HCT116 (cell line): ENCODE results near the gene RAB5A. TPM values are rescaled to one million over a fixed set of nuclear protein-coding genes. Genes with fewer than 3 reads are reported as not detected.
"Not testable (repeated sequence)": the region's sequence is repeated elsewhere in the genome, so short reads cannot be mapped to it uniquely, and the experiment has no call there.

Experiments
- ATAC-seq: fragments of 200-7000 bp; cut with Tn5 transposase; 2 replicates; pipeline ENCODE4 v1.9.1; 2020; ENCODE audit warnings: mild to moderate bottlenecking, moderate library complexity
- BruUV-seq: library from RNA; stranded (reverse); fragments of 400-500 nt; replicated peaks from 2 replicates; lab custom pipeline; 2021; lab: Mats Ljungman, UMichigan
- CTCF ChIA-PET: fragments of 300-600 bp; sonication (Branson Sonifier 250); formaldehyde crosslinking; loops from one replicate; lab custom pipeline; 2021; ENCODE audit warnings: antibody characterized with exemption; lab: Charles Lee
- POLR2A ChIA-PET: fragments of 300-600, 350-600 bp; sonication (Branson Sonifier 250); formaldehyde crosslinking; loops from one replicate; lab custom pipeline; 2021; ENCODE audit warnings: antibody characterized with exemption; lab: Charles Lee
- RAD21 ChIA-PET, 2 experiments: fragments of 300-600 bp; sonication (Branson Sonifier 250); formaldehyde crosslinking; loops; one replicate each; lab custom pipeline; 2023; ENCODE audit warnings: low total read pairs in 2 of 2; ENCODE audit not compliant: uncharacterized antibody in 2 of 2, unreplicated experiment in 2 of 2, low non-redundant PET in 1 of 2; lab: Charles Lee
- DNase-seq: peaks from one replicate; pipeline ENCODE4 v3.0.0-alpha.2; 2010; ENCODE audit warnings: low read depth, low spot score
- H2AFZ ChIP-seq: fragments of 200-600 bp; shearing (Covaris generic), sonication (generic); 2 replicates; pipeline ENCODE4 v1.6.1; 2017; ENCODE audit warnings: low read depth, mixed run types, mixed read lengths, antibody characterized with exemption, low read length; ENCODE audit not compliant: poor library complexity, severe bottlenecking
- H3K27ac ChIP-seq: 2 replicates; pipeline ENCODE4 v1.5.1; 2012; ENCODE audit warnings: low read depth, low read length
- H3K27me3 ChIP-seq: fragments of 200-600 bp; sonication (generic); 2 replicates; pipeline ENCODE4 v1.6.1; 2016; ENCODE audit warnings: mixed run types, low read length, mixed read lengths; ENCODE audit not compliant: insufficient read depth
- H3K36me3 ChIP-seq, 2 experiments: fragments of 200-500 bp in 1 of 2; fragments of 200-600 bp in 1 of 2; sonication (Bioruptor generic) in 1 of 2; sonication (generic) in 1 of 2; 2 replicates each; pipeline versions ENCODE4 v1.5.1 to v1.6.1; 2014 to 2016; ENCODE audit warnings: low read length in 2 of 2, inconsistent platforms in 1 of 2, mixed read lengths in 1 of 2, mixed run types in 1 of 2; ENCODE audit not compliant: insufficient read depth in 2 of 2, control insufficient read depth in 1 of 2
- H3K4me1 ChIP-seq, 2 experiments: fragments of 200-600 bp in 1 of 2; sonication (generic) in 1 of 2; 2 replicates each; pipeline versions ENCODE4 v1.5.1 to v1.6.1; 2012 to 2017; ENCODE audit warnings: low read length in 2 of 2, inconsistent platforms in 1 of 2, mild to moderate bottlenecking in 1 of 2, mixed read lengths in 1 of 2, mixed run types in 1 of 2, moderate library complexity in 1 of 2; ENCODE audit not compliant: insufficient read depth in 2 of 2, control insufficient read depth in 1 of 2
- H3K4me2 ChIP-seq: fragments of 200-600 bp; sonication (generic); 2 replicates; pipeline ENCODE4 v1.6.1; 2017; ENCODE audit warnings: mixed run types, low read length, mixed read lengths
- H3K4me3 ChIP-seq, 2 experiments: fragments of 200-600 bp in 1 of 2; sonication (generic) in 1 of 2; replicated peaks in 1 of 2; 2 replicates each; pipeline ENCODE4 v1.5.1; 2011 to 2016; ENCODE audit warnings: low read length in 2 of 2, control low read depth in 1 of 2, low read depth in 1 of 2, mild to moderate bottlenecking in 1 of 2, mixed read lengths in 1 of 2, mixed run types in 1 of 2
- H3K79me2 ChIP-seq: fragments of 200-600 bp; sonication (generic); 2 replicates; pipeline ENCODE4 v1.6.1; 2017; ENCODE audit warnings: mild to moderate bottlenecking, mixed run types, low read length, moderate library complexity, mixed read lengths; ENCODE audit not compliant: insufficient read depth
- H3K9ac ChIP-seq: fragments of 200-600 bp; sonication (generic); 2 replicates; pipeline ENCODE4 v1.6.1; 2016; ENCODE audit warnings: low read length, mixed read lengths
- H3K9me2 ChIP-seq: fragments of 200-600 bp; sonication (generic), shearing (Covaris generic); 2 replicates; pipeline ENCODE4 v1.6.1; 2017; ENCODE audit warnings: mixed run types, mild to moderate bottlenecking, moderate library complexity; ENCODE audit not compliant: insufficient read depth
- H3K9me3 ChIP-seq, 2 experiments: fragments of 200-500 bp in 1 of 2; fragments of 200-600 bp in 1 of 2; sonication (Bioruptor generic) in 1 of 2; sonication (generic) in 1 of 2; 2 replicates each; pipeline ENCODE4 v1.6.1; 2014 to 2017; ENCODE audit warnings: low read length in 2 of 2, mixed read lengths in 2 of 2, inconsistent platforms in 1 of 2, low read depth in 1 of 2, mild to moderate bottlenecking in 1 of 2, mixed run types in 1 of 2, moderate library complexity in 1 of 2; ENCODE audit not compliant: control insufficient read depth in 1 of 2, insufficient read depth in 1 of 2
- H4K20me1 ChIP-seq: fragments of 200-600 bp; sonication (generic), shearing (Covaris generic); 2 replicates; pipeline ENCODE4 v1.6.1; 2017; ENCODE audit warnings: mixed run types, mild to moderate bottlenecking, moderate library complexity; ENCODE audit not compliant: insufficient read depth
- ATF3 ChIP-seq: IDR thresholded peaks from 2 replicates; pipeline ENCODE4 v1.6.1; 2012
- CTCF ChIP-seq, 3 experiments: fragments of 200-600 bp in 1 of 3; sonication (generic) in 1 of 3; IDR thresholded peaks in 2 of 3; conservative IDR thresholded peaks in 1 of 3; 2 replicates each; pipeline ENCODE4 v1.5.1; 2012 to 2017; ENCODE audit warnings: low read depth in 2 of 3, low read length in 2 of 3, antibody characterized with exemption in 1 of 3, borderline replicate concordance in 1 of 3, control low read depth in 1 of 3, mild to moderate bottlenecking in 1 of 3, mixed read lengths in 1 of 3, mixed run types in 1 of 3, moderate library complexity in 1 of 3; ENCODE audit not compliant: insufficient read depth in 1 of 3
- ELF1 ChIP-seq: IDR thresholded peaks from 2 replicates; pipeline ENCODE4 v1.6.1; 2012; ENCODE audit warnings: low read depth, borderline replicate concordance
- EZH2phosphoT487 ChIP-seq: fragments of 200-600 bp; IDR thresholded peaks from 2 replicates; pipeline ENCODE4 v1.6.1; 2018; ENCODE audit warnings: antibody characterized with exemption, borderline replicate concordance
- JUND ChIP-seq: IDR thresholded peaks from 2 replicates; pipeline ENCODE4 v1.6.1; 2012
- POLR2A ChIP-seq: IDR thresholded peaks from 2 replicates; pipeline ENCODE4 v1.7.0; 2011; ENCODE audit warnings: borderline replicate concordance; ENCODE audit not compliant: insufficient read depth, insufficient read length; ENCODE audit errors: extremely low read depth
- POLR2AphosphoS5 ChIP-seq: IDR thresholded peaks from 2 replicates; pipeline ENCODE4 v1.6.1; 2011; ENCODE audit warnings: mild to moderate bottlenecking, low read depth, low read length, moderate library complexity
- TCF7L2 ChIP-seq: IDR thresholded peaks from 2 replicates; pipeline ENCODE4 v1.7.0; 2011; ENCODE audit warnings: borderline replicate concordance, inconsistent platforms; ENCODE audit not compliant: insufficient read depth, insufficient read length; ENCODE audit errors: extremely low read depth
- ZBTB33 ChIP-seq: IDR thresholded peaks from 2 replicates; pipeline ENCODE4 v1.6.1; 2011; ENCODE audit warnings: mild to moderate bottlenecking, low read length, moderate library complexity; ENCODE audit not compliant: insufficient replicate concordance; ENCODE audit errors: extremely low read depth
- intact Hi-C: fragments of 100-400 bp; cut with micrococcal nuclease; formaldehyde crosslinking; loops from 2 replicates; pipeline ENCODE4 v1.10.0; 2022
- total RNA-seq: library from RNA; stranded (reverse); gene quantifications from one replicate; pipeline ENCODE4 v1.2.1, GENCODE V29; 2021; ENCODE audit not compliant: unreplicated experiment

RAB5A gene
- total RNA-seq, 1 experiment from 2014 or later, result 45.0 TPM

GRCh38 chr3:19899264-19899663 lies 47.6 kb upstream of the RAB5A start:
- H3K9ac ChIP-seq, result no peak overlapping the region
- ChIA-PET RAD21 (no interaction called here), CTCF (interaction anchor here (1.3 kb wide), 1 partner anchor 13 kb away, joined by 3 read pairs; no protein-coding TSS in a partner anchor), POLR2A (no interaction called here)
- H3K4me2 ChIP-seq, result no peak overlapping the region
- no TSS peak for BruUV-seq
- H4K20me1 ChIP-seq, result no peaks in the 10 kb centered on the region
- no peak overlapping the region for H3K4me3 ChIP-seq
- H3K9me3 ChIP-seq, result no peaks in the 10 kb centered on the region
- H3K79me2 ChIP-seq, result no peaks in the 10 kb centered on the region
- TF ChIP-seq JUND (no peak), POLR2A (no peak), POLR2AphosphoS5 (no peak), ELF1 (no peak), CTCF (IDR thresholded peaks at IDR 0.05 in 2 of 3, conservative IDR thresholded peaks at IDR 0.05 in 1 of 3; ENCODE audit: borderline replicate concordance in 1 of 3, insufficient read depth in 1 of 3, low read depth in 2 of 3, low read length in 2 of 3) (no peak), ATF3 (no peak), ZBTB33 (no peak), EZH2phosphoT487 (no peak), TCF7L2 (no peak)
- no peak for DNase-seq
- H3K36me3 ChIP-seq, result no peaks in the 10 kb centered on the region
- H2AFZ ChIP-seq, result no peak overlapping the region
- no peaks in the 10 kb centered on the region for H3K27me3 ChIP-seq
- intact Hi-C loops, result no loop called here
- no peak for ATAC-seq
- no peaks in the 10 kb centered on the region for H3K9me2 ChIP-seq
- H3K4me1 ChIP-seq, result no peaks in the 10 kb centered on the region
- H3K27ac ChIP-seq, result no peak overlapping the region

- RAD21 ChIA-PET, H3K9me3 ChIP-seq, BruUV-seq, H3K4me1 ChIP-seq, H3K4me2 ChIP-seq, ATAC-seq, H3K27me3 ChIP-seq, DNase-seq, H4K20me1 ChIP-seq, H3K36me3 ChIP-seq, H3K9ac ChIP-seq, intact Hi-C loops, POLR2A ChIA-PET, H2AFZ ChIP-seq, H3K9me2 ChIP-seq, CTCF ChIA-PET, H3K4me3 ChIP-seq, H3K27ac ChIP-seq, H3K79me2 ChIP-seq: not testable (repeated sequence)
Measured at GRCh38 chr3:19899833-19900232, 47.1 kb upstream of the RAB5A start.
